Suprapubic skin (tissue), 3 donors: ENCODE measurements around the gene CCDC77.

Source experiments
- CTCF ChIP-seq, 2 donors: fragments of 200-600 bp in 1 of 2; fragments of 450-650 bp in 1 of 2; sonication (generic) in 1 of 2; IDR thresholded peaks; one replicate each; pipeline ENCODE4 v1.5.1; 2016 to 2019; ENCODE audit warnings: antibody characterized with exemption in 2 of 2, mild to moderate bottlenecking in 1 of 2, moderate library complexity in 1 of 2
- EP300 ChIP-seq: sonication (generic); formaldehyde crosslinking; IDR thresholded peaks from one replicate; pipeline ENCODE4 v1.6.1; 2017; ENCODE audit warnings: antibody characterized with exemption
- POLR2A ChIP-seq, 2 donors: fragments of 450-650 bp; IDR thresholded peaks; one replicate each; pipeline ENCODE4 v1.6.1; 2017; ENCODE audit warnings: antibody characterized with exemption in 2 of 2, mild to moderate bottlenecking in 2 of 2, moderate library complexity in 2 of 2

GRCh38 chr12:466039-466438, 64.6 kb downstream of the CCDC77 start:
- TF ChIP-seq CTCF (IDR thresholded peaks at IDR 0.05) = no peak
- TF ChIP-seq POLR2A (IDR thresholded peaks at IDR 0.05) = no peak
- TF ChIP-seq EP300 = no peak
